ENCODE results near the gene KLHL29.

KLHL29 gene

GRCh38 chr2:23621616-23622015 is 236.6 kb downstream of the KLHL29 start:
- DNase-seq: no peak

- DNase-seq: no peak
These were observed 237.5 kb downstream of the KLHL29 start for GRCh38 chr2:23622466-23622865.

- no peak for DNase-seq
These were observed 238.1 kb downstream of the KLHL29 start for GRCh38 chr2:23622966-23623675.

GRCh38 chr2:23624378-23624777 is 239.4 kb downstream of the KLHL29 start:
- DNase-seq: no peak

GRCh38 chr2:23624915-23625314 is 239.9 kb downstream of the KLHL29 start:
- no peak for DNase-seq

- no peak for DNase-seq
These were observed 240.7 kb downstream of the KLHL29 start for GRCh38 chr2:23625726-23626125.

- no peak for DNase-seq
These were observed 241.8 kb downstream of the KLHL29 start for GRCh38 chr2:23626701-23627230.

GRCh38 chr2:23627236-23628009 is 242.4 kb downstream of the KLHL29 start:
- DNase-seq: no peak

GRCh38 chr2:23628926-23629771 is 244.2 kb downstream of the KLHL29 start:
- DNase-seq: no peak

GRCh38 chr2:23629772-23630480 is 244.9 kb downstream of the KLHL29 start:
- DNase-seq: no peak

GRCh38 chr2:23630961-23631360 is 246.0 kb downstream of the KLHL29 start:
- no peak for DNase-seq

GRCh38 chr2:23631389-23631788 is 246.4 kb downstream of the KLHL29 start:
- DNase-seq: no peak

GRCh38 chr2:23632386-23632785 is 247.4 kb downstream of the KLHL29 start:
- no peak for DNase-seq

GRCh38 chr2:23632831-23633395 is 247.9 kb downstream of the KLHL29 start:
- no peak for DNase-seq

- DNase-seq: no peak
These were observed 249.0 kb downstream of the KLHL29 start for GRCh38 chr2:23633966-23634365.

- DNase-seq: no peak
These were observed 250.7 kb downstream of the KLHL29 start for GRCh38 chr2:23635442-23636340.

GRCh38 chr2:23636426-23636825 is 251.4 kb downstream of the KLHL29 start:
- no peak for DNase-seq

- DNase-seq: no peak
These were observed 252.2 kb downstream of the KLHL29 start for GRCh38 chr2:23637011-23637778.

- no peak for DNase-seq
These were observed 254.5 kb downstream of the KLHL29 start for GRCh38 chr2:23639406-23639982.

GRCh38 chr2:23640711-23641110 is 255.7 kb downstream of the KLHL29 start:
- no peak for DNase-seq
